Measurements from ENCODE around the gene SYNDIG1. TPM values are rescaled to one million over a fixed set of nuclear protein-coding genes. Genes with fewer than 3 reads are reported as not detected.

Gene SYNDIG1
- total RNA-seq, 6 donors from 2014 or later = 0.30 to 0.37 (median 0.34) TPM; not detected in 3

DNA sequence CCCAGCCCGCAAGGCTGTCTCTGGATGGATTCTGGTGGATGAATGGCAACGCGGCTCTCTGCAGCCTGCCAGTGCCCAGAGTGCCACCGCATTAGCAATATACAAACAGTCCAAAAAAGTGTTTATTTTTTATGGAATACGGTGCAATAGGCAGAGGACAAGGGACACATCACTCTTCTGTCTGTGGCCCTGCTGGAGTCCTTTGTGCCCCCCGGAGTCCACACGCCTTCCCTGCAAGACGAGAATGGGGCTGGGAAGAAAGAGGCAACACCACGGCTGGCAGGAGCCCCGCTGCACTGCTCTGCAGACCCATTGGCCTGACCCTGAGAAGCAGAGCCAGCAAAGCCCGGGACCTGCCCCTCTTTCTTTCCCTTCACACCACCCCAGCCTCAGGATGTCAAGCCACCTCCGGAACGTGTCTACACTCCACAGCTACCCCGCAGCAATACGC, 196.3 kb downstream of the SYNDIG1 start:
- no peak for DNase-seq
- H3K27me3 ChIP-seq = no peaks in the 10 kb centered on the region
- TF ChIP-seq POLR2A (IDR thresholded peaks at IDR 0.05) (no peak), EP300 (IDR thresholded peaks at IDR 0.05) (no peak), POLR2AphosphoS5 (IDR thresholded peaks at IDR 0.05) (no peak)
- TF ChIP-seq, protein P1, sequence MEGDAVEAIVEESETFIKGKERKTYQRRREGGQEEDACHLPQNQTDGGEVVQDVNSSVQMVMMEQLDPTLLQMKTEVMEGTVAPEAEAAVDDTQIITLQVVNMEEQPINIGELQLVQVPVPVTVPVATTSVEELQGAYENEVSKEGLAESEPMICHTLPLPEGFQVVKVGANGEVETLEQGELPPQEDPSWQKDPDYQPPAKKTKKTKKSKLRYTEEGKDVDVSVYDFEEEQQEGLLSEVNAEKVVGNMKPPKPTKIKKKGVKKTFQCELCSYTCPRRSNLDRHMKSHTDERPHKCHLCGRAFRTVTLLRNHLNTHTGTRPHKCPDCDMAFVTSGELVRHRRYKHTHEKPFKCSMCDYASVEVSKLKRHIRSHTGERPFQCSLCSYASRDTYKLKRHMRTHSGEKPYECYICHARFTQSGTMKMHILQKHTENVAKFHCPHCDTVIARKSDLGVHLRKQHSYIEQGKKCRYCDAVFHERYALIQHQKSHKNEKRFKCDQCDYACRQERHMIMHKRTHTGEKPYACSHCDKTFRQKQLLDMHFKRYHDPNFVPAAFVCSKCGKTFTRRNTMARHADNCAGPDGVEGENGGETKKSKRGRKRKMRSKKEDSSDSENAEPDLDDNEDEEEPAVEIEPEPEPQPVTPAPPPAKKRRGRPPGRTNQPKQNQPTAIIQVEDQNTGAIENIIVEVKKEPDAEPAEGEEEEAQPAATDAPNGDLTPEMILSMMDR (IDR thresholded peaks at IDR 0.05) = no peak
- no peaks in the 10 kb centered on the region for H3K9me3 ChIP-seq
- H3K4me3 ChIP-seq = no peak overlapping the region
- no peaks in the 10 kb centered on the region for H3K4me1 ChIP-seq
- no peaks in the 10 kb centered on the region for H3K36me3 ChIP-seq
- no peak overlapping the region for H3K27ac ChIP-seq
- WGBS, 2 donors = 86 to 87% methylated on average over 14 to 15 of the region's 15 CpGs
- ATAC-seq (ENCODE audit: low FRiP score in 2 of 2) = no peak

DNA sequence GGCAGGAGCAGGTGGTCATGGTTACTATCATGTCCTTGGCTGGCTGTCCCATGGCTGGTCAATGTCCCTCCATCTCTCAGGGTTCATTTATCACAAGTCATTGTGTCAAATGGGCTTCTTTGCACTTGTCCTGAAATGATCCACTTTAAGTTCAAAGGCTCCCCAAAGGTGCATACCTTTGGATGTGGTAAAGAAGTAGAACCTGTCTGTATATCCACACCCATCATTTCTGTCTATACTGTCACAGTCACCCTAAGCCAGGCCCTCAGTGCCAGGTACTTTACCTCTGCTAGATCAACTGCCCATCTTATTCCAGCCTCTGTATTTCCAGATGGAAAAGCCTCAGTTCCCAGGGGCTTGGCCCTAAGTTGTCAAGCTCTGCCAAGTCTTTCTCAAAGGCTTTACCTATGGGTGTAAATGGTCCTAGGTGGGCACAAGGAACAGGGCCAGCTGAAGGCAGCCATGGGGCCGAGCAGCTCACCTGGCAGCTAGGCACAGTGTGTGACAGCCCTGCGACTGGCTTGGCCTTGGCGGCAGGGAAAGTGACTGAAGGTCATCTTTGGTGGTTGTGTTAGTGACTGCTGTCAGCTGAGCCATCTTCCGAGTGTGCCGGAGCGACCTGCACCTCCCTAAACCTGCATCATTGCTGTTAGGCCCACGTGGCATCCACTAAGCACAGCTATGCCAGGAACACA, 198.4 kb downstream of the SYNDIG1 start:
- 85 to 87% methylated on average over 5 to 7 of the region's 7 CpGs for WGBS, 2 donors
- Histone ChIP-seq H3K9me3 (no peaks in the 10 kb centered on the region), H3K27ac (no peak overlapping the region), H3K27me3 (no peaks in the 10 kb centered on the region), H3K4me1 (no peaks in the 10 kb centered on the region), H3K4me3 (no peak overlapping the region), H3K36me3 (no peaks in the 10 kb centered on the region)
- no peak for TF ChIP-seq POLR2A (IDR thresholded peaks at IDR 0.05)
- TF ChIP-seq, protein P1 (IDR thresholded peaks at IDR 0.05) = no peak
- DNase-seq (no peak), ATAC-seq (ENCODE audit: low FRiP score in 2 of 2) (no peak)

DNA sequence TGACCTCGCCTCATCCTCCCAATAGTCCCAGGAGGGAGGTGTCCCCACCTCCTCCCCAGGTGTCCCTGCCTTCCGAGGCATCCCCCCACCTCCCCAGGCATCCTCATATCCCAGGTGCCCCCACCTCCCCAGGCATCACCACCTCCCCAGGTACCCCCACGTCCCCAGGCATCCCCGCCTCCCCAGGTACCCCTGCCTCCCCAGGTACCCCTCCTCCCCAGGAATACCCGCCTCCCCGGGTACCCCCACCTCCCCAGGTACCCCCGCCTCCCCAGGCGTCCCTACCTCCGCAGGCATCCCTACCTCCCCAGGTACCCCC, 198.9 kb downstream of the SYNDIG1 start:
- no peak for TF ChIP-seq EP300 (IDR thresholded peaks at IDR 0.05)
- no peak for TF ChIP-seq POLR2A (IDR thresholded peaks at IDR 0.05)
- TF ChIP-seq, protein P1 (IDR thresholded peaks at IDR 0.05) = no peak
- no peak for TF ChIP-seq POLR2AphosphoS5 (IDR thresholded peaks at IDR 0.05)
- Histone ChIP-seq H3K4me1 (no peaks in the 10 kb centered on the region), H3K27ac (no peak overlapping the region), H3K4me3 (no peak overlapping the region), H3K36me3 (no peaks in the 10 kb centered on the region), H3K27me3 (no peaks in the 10 kb centered on the region), H3K9me3 (no peaks in the 10 kb centered on the region)
- no peak for DNase-seq
- 82 to 89% methylated on average over 2 to 6 of the region's 9 CpGs for WGBS, 2 donors
- no peak for ATAC-seq (ENCODE audit: low FRiP score in 2 of 2)

DNA sequence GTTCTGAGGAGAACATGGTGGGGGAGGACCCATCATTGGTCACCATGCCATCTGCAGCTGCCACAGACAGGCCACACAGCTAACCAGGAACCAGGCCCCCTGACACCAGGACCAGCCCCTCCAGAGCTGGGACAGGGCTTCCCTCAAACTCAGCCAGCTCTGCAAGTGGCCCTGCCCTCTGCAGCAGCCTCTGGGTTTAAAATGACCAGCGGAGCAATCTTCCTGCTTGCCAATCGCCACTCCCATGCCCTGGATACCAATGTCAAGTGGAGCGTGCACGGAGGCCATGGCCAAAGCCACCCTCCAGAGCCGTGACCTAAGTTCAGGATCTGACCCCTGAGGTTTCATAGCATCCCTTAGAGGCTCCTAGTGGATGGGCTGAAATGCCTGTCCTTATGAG, 199.4 kb downstream of the SYNDIG1 start:
- H3K36me3 ChIP-seq = no peaks in the 10 kb centered on the region
- H3K9me3 ChIP-seq = no peaks in the 10 kb centered on the region
- H3K4me3 ChIP-seq = no peak overlapping the region
- ATAC-seq (ENCODE audit: low FRiP score in 2 of 2) (no peak), DNase-seq (no peak)
- 67% methylated on average over 4 of the region's 5 CpGs; no CpG with 5 or more reads in 1 of the 2 donors for WGBS, 2 donors
- no peaks in the 10 kb centered on the region for H3K4me1 ChIP-seq
- TF ChIP-seq EP300 (IDR thresholded peaks at IDR 0.05) (no peak), POLR2AphosphoS5 (IDR thresholded peaks at IDR 0.05) (no peak), POLR2A (IDR thresholded peaks at IDR 0.05) (no peak)
- TF ChIP-seq, protein P1 (IDR thresholded peaks at IDR 0.05) = no peak
- no peaks in the 10 kb centered on the region for H3K27me3 ChIP-seq
- no peak overlapping the region for H3K27ac ChIP-seq

DNA sequence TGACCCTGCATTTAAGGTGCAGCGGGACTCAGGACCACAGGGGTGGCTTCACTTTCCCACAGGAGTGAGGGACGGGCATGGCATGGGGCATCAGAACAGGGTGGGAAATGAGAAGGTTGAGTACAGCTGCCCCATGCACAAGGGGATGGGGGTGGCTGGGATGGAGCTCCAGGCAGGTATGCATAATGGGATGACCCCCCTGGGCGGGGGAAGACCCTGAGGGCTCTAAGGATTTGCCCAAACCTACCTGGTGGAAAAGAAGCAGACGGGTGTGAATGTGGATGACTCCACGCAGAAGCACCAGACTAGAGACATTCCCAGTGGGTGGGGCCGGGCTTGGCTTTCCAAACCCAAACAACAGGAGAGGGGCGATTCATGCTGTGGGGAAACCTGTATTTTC, 200.3 kb downstream of the SYNDIG1 start:
- H3K36me3 ChIP-seq = no peaks in the 10 kb centered on the region
- H3K4me1 ChIP-seq = no peaks in the 10 kb centered on the region
- H3K4me3 ChIP-seq = no peak overlapping the region
- H3K27ac ChIP-seq = no peak overlapping the region
- no peaks in the 10 kb centered on the region for H3K27me3 ChIP-seq
- H3K9me3 ChIP-seq = no peaks in the 10 kb centered on the region
- WGBS, 2 donors = 77 to 88% methylated on average over 7 of the region's 7 CpGs
- DNase-seq (no peak), ATAC-seq (ENCODE audit: low FRiP score in 2 of 2) (no peak)
- TF ChIP-seq, protein P1 (IDR thresholded peaks at IDR 0.05) = no peak
- TF ChIP-seq POLR2A (IDR thresholded peaks at IDR 0.05) (no peak), EP300 (IDR thresholded peaks at IDR 0.05) (no peak), POLR2AphosphoS5 (IDR thresholded peaks at IDR 0.05) (no peak)
